GM19193 (cell line): ENCODE measurements around the gene UBE2E2.

Experiments used
- POLR2A ChIP-seq: IDR thresholded peaks from 4 replicates; pipeline ENCODE4 v1.6.1; 2011; ENCODE audit not compliant: insufficient read depth, insufficient read length; ENCODE audit errors: extremely low read depth

The UBE2E2 gene

DNA sequence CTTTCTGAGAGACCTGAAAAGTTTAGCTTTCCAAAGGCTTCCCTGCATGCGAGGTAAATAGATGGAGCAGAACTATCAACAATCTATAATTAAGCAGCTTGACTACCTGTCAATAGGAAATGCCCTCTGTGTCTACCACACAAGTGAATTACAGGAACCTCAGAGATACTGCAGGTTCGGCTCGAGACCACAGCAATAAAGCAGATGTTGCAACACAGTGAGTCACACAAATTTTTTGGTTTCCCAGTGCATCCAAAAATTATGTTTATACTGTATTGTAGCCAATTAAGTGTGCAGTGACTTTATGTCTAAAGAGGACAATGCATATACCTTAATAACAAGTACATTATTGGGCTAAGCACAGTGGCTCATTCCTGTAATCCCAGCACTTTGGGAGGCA lies 252.0 kb downstream of the UBE2E2 start:
- TF ChIP-seq POLR2A, result no peak

DNA sequence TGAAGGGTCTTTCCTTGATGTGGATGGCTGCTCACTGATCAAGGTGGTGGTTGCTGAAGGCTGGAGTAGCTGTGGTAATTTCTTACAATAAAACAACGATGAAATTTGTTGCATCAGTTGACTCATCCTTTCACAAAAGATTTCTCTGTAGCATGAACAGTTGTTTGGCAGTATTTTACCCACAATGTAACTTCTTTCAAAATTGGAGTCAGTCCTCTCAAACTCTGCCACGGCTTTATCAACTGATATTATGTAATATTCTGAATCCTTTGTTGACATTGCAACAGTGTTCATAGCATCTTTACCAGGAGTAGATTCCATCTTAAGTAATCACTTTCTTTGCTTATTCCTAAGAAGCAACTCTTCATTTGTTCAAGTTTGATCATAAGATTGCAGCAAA lies 252.6 kb downstream of the UBE2E2 start:
- no peak for TF ChIP-seq POLR2A

DNA sequence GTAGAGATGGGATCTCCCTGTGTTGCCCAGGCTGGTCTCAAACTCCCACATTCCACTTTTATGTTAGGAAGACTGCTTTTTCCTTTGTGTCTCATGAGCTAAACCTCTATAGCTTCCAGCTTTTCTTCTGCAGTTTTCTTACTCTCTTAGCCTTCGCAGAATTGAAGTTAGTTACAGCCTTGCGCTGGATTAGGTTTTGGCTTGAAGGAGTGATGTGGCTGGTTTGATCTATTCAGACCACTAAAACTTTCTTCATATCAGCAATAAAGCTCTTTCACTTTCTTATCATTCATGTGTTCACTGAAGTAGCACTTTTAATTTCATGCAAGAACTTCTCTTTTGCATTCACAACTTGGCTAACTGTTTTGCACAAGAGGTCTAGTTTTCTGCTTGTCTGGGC lies 254.6 kb downstream of the UBE2E2 start:
- TF ChIP-seq POLR2A, result no peak

DNA sequence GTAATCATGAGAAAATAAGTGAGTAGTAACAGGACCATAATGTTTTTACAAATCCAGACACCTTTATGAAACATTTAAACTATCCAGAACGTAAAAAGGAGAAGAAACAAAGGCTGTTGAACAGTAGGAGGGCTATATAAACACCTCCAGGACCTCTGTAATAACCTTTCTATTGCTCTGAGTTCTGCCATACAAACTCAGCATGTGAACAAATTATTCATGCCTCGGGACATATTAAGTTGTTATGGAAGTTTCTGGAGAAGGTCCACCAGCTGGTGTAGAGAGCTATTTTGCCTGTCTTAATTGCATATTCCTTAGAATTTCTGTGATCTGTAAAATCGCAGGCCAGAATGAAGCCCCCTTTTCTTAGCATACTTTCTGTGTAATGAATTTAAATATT lies 256.3 kb downstream of the UBE2E2 start:
- TF ChIP-seq POLR2A, result no peak

DNA sequence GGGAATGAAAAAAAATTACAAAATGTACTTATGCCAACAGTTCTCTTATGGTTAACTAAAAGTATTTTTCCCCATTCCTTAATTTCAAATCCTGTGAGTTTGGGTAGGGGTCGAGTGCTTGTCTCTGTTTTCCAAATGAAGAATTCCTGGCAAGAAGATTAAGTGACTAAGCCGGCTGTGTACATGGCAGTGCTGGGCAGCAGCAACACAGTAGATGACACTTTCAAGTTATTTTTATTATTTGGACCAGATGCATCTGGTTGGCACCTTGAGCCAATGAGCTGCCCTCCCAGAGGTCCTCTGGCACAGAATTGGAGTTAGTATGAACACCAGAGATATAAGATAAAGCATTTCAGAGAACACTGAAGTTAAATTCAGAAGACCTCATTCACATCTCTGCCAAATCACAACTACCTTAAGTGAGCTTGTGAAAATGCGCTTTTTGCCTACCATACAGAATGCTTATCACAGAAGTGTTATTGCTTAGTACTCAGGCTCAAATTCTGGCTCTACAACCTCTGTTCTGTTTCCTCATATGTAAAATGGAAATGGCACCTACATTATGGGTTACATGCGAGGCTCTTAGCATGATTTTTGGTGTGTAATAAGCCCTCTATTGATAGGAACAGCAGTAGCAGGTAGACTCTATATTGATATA lies 256.9 kb downstream of the UBE2E2 start:
- TF ChIP-seq POLR2A, result no peak

DNA sequence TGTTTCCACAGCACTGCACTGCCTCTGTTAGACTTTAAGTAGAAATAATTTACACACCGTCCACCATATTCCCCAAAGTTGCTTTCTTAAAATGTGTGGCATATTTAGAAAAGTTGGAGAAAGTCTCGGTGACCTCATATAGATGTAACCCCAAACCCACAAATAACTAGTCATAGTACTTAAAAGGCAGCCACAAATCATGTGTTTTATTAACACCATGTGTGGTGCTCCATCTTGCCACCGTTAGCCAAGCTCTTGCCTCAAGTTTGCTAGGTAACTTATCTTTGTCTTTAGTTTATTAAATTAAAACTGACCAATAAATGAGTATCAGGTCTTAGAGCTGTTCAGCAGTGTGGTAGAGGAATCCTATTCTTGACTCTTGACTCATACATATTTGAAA lies 257.9 kb downstream of the UBE2E2 start:
- no peak for TF ChIP-seq POLR2A

DNA sequence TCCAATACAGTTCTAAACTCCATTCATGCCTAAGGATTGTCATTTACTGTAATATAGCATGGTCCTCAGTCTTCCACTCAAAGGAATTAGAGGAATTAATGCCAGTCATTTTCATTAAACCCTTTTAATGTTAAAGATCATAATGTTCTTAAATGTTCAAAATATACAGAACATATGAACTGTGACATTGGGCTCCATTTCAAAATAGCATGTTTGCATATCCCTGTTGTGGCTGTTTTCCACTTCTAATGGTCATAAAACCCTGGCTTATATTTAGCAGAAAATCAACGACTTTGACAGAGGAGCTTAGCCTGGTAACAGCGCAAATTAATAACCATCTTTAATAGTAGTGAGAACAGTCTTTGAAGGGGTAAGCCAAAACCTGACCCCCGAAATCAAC lies 260.7 kb downstream of the UBE2E2 start:
- TF ChIP-seq POLR2A, result no peak

DNA sequence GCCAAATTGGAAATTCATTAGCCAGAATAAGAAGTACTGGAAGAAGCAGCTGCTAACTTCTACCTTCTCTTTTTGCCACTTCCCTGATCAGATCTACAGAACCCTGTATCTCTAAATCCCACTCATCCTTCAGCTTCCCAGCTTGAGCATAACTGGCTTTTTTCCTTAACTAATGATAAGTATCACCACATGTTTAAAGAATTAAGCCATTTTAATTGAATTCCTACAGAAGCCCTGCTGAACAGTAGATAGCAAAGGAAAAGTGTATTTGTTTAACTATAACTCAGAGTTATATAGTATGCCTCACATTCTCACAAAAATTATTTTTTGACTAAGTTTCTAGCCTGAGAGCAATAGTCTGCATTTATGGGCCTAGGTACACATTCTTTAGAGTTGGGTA lies 262.4 kb downstream of the UBE2E2 start:
- no peak for TF ChIP-seq POLR2A

DNA sequence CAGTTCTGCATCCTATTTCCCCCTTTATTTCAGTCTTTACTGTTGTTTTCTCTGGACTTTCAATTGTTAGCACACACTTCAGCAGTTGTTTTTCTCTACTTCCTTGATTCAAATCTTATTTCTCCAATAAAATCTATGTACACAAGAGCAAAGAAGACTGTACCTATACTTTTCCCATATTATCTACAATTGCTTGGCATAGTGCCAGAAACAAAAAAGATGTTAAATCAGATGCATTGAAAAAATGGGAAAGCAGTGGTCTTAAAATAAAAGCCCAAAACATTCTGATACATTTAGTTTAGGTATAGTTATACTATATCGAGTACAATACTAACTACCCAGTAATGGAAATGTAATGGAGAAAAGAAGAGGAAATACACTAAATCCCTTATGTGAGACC lies 265.1 kb downstream of the UBE2E2 start:
- TF ChIP-seq POLR2A, result no peak

DNA sequence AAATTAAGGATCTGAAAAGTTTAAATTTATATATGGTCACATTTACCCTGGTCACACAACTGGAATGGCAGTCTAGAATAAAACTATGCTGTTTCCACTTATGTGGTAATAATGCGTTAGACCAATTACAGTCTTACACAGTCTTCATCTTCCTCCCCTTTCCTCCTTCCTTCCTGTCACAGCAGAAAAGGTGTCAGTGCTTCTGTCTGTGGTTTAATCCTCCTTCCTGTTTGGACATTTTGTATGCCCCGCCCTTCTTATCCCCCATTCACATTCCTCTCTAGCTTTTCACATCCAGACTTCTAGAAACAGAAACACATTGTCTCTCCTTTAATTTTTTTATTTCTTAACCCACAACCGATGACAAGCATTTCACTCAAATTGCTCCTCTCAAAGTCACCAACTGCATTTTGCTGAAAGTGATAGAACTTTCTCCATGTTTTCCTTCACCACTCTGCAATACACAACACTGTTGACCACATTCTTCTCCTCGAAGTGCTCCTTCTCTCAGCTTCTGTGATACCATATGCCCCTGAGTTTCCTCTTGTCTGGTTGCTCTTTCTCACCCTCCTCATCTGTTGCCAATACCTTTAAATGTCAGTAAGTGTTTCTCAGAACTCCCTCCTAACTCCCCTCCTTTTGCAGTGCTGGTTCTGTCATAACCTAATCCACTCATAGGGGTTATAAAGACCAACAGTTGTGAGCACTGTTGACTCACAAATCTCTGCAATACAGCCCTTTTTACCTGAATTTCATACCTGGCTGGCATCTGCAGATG lies 271.6 kb downstream of the UBE2E2 start:
- TF ChIP-seq POLR2A, result no peak

DNA sequence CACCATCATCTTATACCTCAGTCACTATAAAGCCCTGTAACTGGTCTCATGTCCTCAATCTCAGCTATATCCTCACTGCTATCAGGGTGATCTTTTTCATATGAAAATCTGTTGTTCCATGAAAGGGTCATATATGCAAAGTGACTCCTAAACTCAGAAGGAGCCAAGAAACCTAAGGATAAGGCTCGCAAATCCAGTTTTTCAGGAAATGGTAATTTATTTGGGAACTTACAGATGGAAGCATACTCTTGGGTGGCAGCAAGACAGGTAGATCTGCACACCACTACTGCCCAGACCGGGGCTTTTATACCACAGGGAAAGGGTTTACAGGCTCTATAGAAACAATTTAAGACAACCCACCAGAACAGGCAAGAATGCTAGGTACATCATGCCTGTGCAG lies 272.3 kb downstream of the UBE2E2 start:
- TF ChIP-seq POLR2A, result no peak

DNA sequence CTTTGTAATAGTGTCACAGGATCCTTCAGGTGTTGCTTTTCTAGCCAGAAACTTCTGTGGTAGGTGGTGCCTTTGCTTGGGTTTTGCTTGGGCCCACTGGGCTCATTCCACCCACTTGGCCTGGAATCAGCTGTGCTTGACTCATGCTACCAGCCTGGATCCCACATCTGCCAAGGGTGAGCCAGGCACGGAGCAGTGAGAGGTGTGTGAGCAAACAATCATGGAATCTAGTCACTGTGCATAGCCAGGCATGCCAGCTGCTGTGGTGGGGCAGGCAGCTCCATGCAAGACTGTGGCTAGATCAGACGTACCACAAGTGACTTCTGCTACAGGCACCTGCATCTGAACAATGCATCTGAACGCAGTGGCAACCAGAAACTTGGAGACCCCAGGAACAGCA lies 275.9 kb downstream of the UBE2E2 start:
- TF ChIP-seq POLR2A, result no peak

DNA sequence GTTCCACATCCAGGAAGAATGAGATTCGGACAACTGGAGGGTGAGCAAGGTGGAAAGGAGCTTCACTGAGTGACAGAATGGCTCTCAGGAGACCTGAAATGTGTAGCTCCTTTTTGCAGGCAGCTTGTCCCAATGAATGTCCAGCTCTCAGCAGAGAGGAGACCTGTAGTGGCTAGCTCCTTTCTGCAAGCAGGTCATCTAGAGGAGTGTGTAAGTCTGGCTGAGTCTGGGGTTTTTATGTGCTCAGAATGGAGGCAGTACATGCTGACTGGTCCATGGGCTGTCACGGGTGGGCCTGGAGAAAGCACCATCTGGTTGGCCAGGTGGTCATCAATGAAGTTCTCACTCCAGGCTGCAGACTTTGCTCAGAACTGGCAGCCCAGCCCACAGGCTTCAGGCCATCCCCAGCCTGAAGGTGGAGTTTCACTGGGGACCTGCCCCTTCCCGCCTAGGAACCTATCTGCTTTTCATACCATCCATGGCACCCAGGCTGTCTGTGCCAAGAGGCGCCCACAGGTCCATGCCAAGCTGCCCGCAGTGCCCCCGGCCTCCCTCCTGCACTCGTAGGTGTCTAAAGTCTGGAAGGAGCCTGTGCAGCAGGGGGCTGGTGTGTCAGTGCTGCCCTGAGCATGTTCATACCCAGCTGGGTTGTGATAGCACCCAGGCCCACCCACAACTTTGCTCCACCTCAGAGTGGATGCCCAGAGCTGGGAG lies 276.6 kb downstream of the UBE2E2 start:
- TF ChIP-seq POLR2A, result no peak

DNA sequence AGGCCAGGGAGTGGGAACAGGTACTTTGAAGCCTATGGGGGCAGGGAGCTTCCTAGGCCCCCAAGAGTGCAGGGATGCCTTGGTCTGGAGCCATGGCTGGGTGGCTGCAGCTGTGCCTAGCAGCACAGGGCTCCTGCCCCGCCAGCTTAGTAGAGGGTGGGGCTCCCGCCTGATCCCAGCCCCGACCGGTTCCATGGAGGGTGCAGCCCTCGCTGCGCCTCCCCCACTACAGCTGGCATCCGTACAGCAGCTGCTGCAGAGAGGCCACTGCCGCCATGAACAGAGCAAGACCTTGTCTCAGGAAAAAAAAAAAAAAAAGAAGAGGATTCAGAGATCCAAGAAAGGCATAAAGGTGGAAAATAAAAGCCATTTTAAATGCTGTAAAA lies 277.2 kb downstream of the UBE2E2 start:
- TF ChIP-seq POLR2A, result no peak

DNA sequence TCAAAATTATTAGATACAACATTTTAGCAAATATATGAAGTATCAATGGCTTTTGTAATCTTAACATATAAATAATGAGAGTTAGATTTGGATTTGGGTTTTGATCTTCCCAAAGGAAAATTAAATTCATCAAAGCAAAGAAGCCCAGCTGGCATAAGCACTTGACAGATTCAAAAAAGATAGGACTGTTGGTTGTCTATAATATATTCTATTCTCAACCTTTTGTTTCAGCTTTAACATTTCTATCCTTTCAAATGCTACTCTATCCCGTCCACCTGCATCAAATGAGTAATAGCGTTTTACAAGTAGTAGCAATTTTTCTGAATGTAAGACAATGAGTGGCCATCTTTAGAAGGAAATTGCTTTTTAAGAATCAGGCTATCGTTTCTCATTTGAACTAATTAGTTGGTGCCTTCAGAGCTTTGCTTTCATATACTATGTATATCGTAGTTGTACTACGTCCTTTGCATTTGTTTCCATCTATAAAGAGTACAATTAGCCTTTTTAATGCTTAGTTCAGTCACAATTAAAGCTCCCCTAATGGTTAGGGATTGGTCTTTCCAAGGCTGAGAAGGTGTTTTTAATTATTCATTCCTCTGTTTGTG lies 278.0 kb downstream of the UBE2E2 start:
- no peak for TF ChIP-seq POLR2A
